Trophoblast cell (in vitro differentiated cells and primary cell): Measurements from ENCODE around the gene DMAC1.

ENCODE experiments used
- DNase-seq, 2 donors: peaks; one replicate each; pipeline ENCODE4 v3.0.0-alpha.2; 2016
- H2AFZ ChIP-seq: 2 replicates; pipeline ENCODE4 v1.6.1; 2013; ENCODE audit warnings: low read length, moderate library complexity, mild to moderate bottlenecking; ENCODE audit not compliant: insufficient read depth, poor library complexity
- H2AK5ac ChIP-seq: 2 replicates; pipeline ENCODE4 v1.6.1; 2013; ENCODE audit warnings: mild to moderate bottlenecking, low read length
- H2BK120ac ChIP-seq: 2 replicates; pipeline ENCODE4 v1.6.1; 2013; ENCODE audit warnings: low read length, mild to moderate bottlenecking, moderate library complexity; ENCODE audit not compliant: insufficient read depth, poor library complexity
- H2BK12ac ChIP-seq: 2 replicates; pipeline ENCODE4 v1.6.1; 2013; ENCODE audit warnings: mild to moderate bottlenecking, low read length, moderate library complexity
- H2BK5ac ChIP-seq: 2 replicates; pipeline ENCODE4 v1.6.1; 2013; ENCODE audit warnings: low read length, low read depth, moderate library complexity, mild to moderate bottlenecking; ENCODE audit not compliant: poor library complexity
- H3K14ac ChIP-seq: 2 replicates; pipeline ENCODE4 v1.6.1; 2013; ENCODE audit warnings: mild to moderate bottlenecking, low read length
- H3K18ac ChIP-seq: 2 replicates; pipeline ENCODE4 v1.6.1; 2013; ENCODE audit warnings: mild to moderate bottlenecking, low read length
- H3K23ac ChIP-seq: 2 replicates; pipeline ENCODE4 v1.6.1; 2013; ENCODE audit warnings: low read length
- H3K27ac ChIP-seq: 2 replicates; pipeline ENCODE4 v1.5.1; 2013; ENCODE audit warnings: low read depth, mild to moderate bottlenecking, inconsistent platforms, low read length, moderate library complexity
- H3K27me3 ChIP-seq: 2 replicates; pipeline ENCODE4 v1.6.1; 2013; ENCODE audit warnings: inconsistent platforms, mild to moderate bottlenecking, low read length, moderate library complexity; ENCODE audit not compliant: insufficient read depth
- H3K36me3 ChIP-seq, 2 experiments: 1 replicate in 1 of 2; 2 replicates in 1 of 2; pipeline ENCODE4 v1.6.1; 2013; ENCODE audit warnings: low read length in 2 of 2, mild to moderate bottlenecking in 2 of 2, moderate library complexity in 1 of 2; ENCODE audit not compliant: insufficient read depth in 2 of 2, control insufficient read depth in 1 of 2
- H3K4ac ChIP-seq: 2 replicates; pipeline ENCODE4 v1.6.1; 2013; ENCODE audit warnings: low read depth, mild to moderate bottlenecking, low read length, moderate library complexity
- H3K4me1 ChIP-seq, 2 experiments: 1 replicate in 1 of 2; 2 replicates in 1 of 2; pipeline ENCODE4 v1.6.1; 2013; ENCODE audit warnings: low read length in 2 of 2, mild to moderate bottlenecking in 2 of 2, moderate library complexity in 1 of 2; ENCODE audit not compliant: insufficient read depth in 2 of 2, control insufficient read depth in 1 of 2
- H3K4me2 ChIP-seq: 2 replicates; pipeline ENCODE4 v1.6.1; 2013; ENCODE audit warnings: inconsistent platforms, mild to moderate bottlenecking, low read length, moderate library complexity
- H3K4me3 ChIP-seq: 2 replicates; pipeline ENCODE4 v1.5.1; 2013; ENCODE audit warnings: mild to moderate bottlenecking, low read depth, low read length, inconsistent platforms
- H3K79me1 ChIP-seq: one replicate; pipeline ENCODE4 v1.6.1; 2013; ENCODE audit warnings: low read length
- H3K79me2 ChIP-seq: 2 replicates; pipeline ENCODE4 v1.6.1; 2013; ENCODE audit warnings: low read length, mild to moderate bottlenecking; ENCODE audit not compliant: control insufficient read depth, insufficient read depth, poor library complexity
- H3K9ac ChIP-seq: 2 replicates; pipeline ENCODE4 v1.6.1; 2013; ENCODE audit warnings: mild to moderate bottlenecking, low read length
- H3K9me3 ChIP-seq: 2 replicates; pipeline ENCODE4 v1.6.1; 2013; ENCODE audit warnings: low read depth, mild to moderate bottlenecking, control low read depth, inconsistent platforms, low read length; ENCODE audit not compliant: insufficient read depth
- H4K12ac ChIP-seq: 2 replicates; pipeline ENCODE4 v1.6.1; 2013; ENCODE audit warnings: low read depth, mild to moderate bottlenecking, low read length, moderate library complexity
- H4K8ac ChIP-seq: 2 replicates; pipeline ENCODE4 v1.6.1; 2013; ENCODE audit warnings: low read depth, mild to moderate bottlenecking, low read length, moderate library complexity
- H4K91ac ChIP-seq: one replicate; pipeline ENCODE4 v1.6.1; 2013; ENCODE audit warnings: low read depth, mild to moderate bottlenecking, low read length, moderate library complexity
- WGBS: extraction: QIAGEN DNeasy Blood & Tissue Kit; methylation state at CpG from one replicate; pipeline ENCODE4 v1.1.7; 2013; ENCODE audit warnings: missing lambda C conversion rate; ENCODE audit not compliant: insufficient read length, insufficient coverage; ENCODE audit errors: extremely low coverage; 5-methylcytosine and 5-hydroxymethylcytosine counted together

The DMAC1 gene

DNA sequence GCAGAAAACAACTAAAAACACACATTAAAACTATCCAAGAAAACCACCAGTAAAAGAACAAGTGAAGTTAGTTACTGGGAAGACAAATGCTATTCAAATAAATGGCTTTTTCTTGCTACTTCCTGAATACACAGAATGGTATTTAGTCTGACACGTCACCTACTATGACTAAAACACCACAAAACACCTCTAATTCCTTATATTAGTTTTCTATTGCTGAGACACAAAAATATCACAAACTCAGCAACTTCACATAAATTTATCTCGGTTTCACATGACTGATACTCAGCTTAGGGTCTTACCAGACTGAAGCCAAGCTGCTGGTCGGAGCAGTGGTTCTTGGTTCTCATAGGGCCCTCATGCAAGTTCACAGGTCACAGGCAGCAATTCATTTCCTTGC is 5.4 kb downstream of the DMAC1 start:
- H3K23ac ChIP-seq, result no peak overlapping the region
- no CpG with 5 or more reads among the region's 3 CpGs for WGBS
- no peak overlapping the region for H4K12ac ChIP-seq
- peaks cover 0 to 5% of the 10 kb centered on the region in 2 experiments for H3K4me1 ChIP-seq
- H2BK12ac ChIP-seq, result no peak overlapping the region
- no peak overlapping the region for H2AFZ ChIP-seq
- H2AK5ac ChIP-seq, result no peak overlapping the region
- H3K9ac ChIP-seq, result no peak overlapping the region
- no peak overlapping the region for H3K27ac ChIP-seq
- H4K8ac ChIP-seq, result no peak overlapping the region
- H3K27me3 ChIP-seq, result no peaks in the 10 kb centered on the region
- no peaks in the 10 kb centered on the region for H3K9me3 ChIP-seq
- H3K79me1 ChIP-seq, result peaks cover under 1% of the 10 kb centered on the region
- DNase-seq, result peak in 1 of 2 donors; percentile 38
- H3K4me3 ChIP-seq, result no peak overlapping the region
- H3K14ac ChIP-seq, result no peak overlapping the region
- no peak overlapping the region for H3K4me2 ChIP-seq
- H3K79me2 ChIP-seq, result no peaks in the 10 kb centered on the region
- H2BK120ac ChIP-seq, result no peak overlapping the region
- no peak overlapping the region for H3K4ac ChIP-seq
- H2BK5ac ChIP-seq, result no peak overlapping the region
- peaks cover 4 to 5% of the 10 kb centered on the region in 2 experiments for H3K36me3 ChIP-seq
- no peak overlapping the region for H3K18ac ChIP-seq
- H4K91ac ChIP-seq, result no peak overlapping the region

DNA sequence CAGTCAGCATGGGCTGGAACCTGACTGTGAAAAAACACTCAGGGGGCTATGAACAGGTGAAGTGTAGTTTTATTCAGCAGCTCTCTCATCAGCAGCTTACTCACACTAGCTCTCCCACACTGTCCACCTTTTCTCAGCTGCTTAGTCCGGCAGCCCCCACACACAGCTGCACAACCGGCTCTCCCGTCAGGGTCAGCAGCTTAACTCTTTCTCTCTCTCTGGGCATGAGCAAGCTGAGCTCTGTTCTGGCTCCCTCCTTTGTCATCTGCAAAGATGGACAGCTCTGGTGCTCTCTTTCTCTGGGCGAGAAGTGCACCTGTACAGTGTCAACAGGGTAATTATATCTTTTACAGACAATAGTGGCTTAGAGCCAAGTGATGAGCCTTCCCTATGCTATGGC is 8.2 kb downstream of the DMAC1 start:
- H3K14ac ChIP-seq, result no peak overlapping the region
- H3K79me1 ChIP-seq, result no peaks in the 10 kb centered on the region
- no peaks in the 10 kb centered on the region for H3K27me3 ChIP-seq
- H2BK12ac ChIP-seq, result no peak overlapping the region
- H3K4me1 ChIP-seq, result no peaks in the 10 kb centered on the region
- no peak overlapping the region for H3K4ac ChIP-seq
- no peak overlapping the region for H2AFZ ChIP-seq
- no peak overlapping the region for H4K12ac ChIP-seq
- H2BK5ac ChIP-seq, result no peak overlapping the region
- DNase-seq, result no peak
- H3K9ac ChIP-seq, result no peak overlapping the region
- H3K9me3 ChIP-seq, result no peaks in the 10 kb centered on the region
- H3K23ac ChIP-seq, result no peak overlapping the region
- no peak overlapping the region for H4K91ac ChIP-seq
- no peaks in the 10 kb centered on the region for H3K79me2 ChIP-seq
- H3K4me3 ChIP-seq, result no peak overlapping the region
- H3K18ac ChIP-seq, result no peak overlapping the region
- WGBS, result no CpG with 5 or more reads among the region's 4 CpGs
- H4K8ac ChIP-seq, result no peak overlapping the region
- H3K27ac ChIP-seq, result no peak overlapping the region
- H3K36me3 ChIP-seq, result peaks cover 4 to 10% of the 10 kb centered on the region in 2 experiments
- H3K4me2 ChIP-seq, result no peak overlapping the region
- no peak overlapping the region for H2AK5ac ChIP-seq
- H2BK120ac ChIP-seq, result no peak overlapping the region

GRCh38 chr9:7790819-7791182 is 8.8 kb downstream of the DMAC1 start:
- no peak overlapping the region for H3K9ac ChIP-seq
- H4K12ac ChIP-seq, result no peak overlapping the region
- H4K8ac ChIP-seq, result no peak overlapping the region
- no peaks in the 10 kb centered on the region for H3K27me3 ChIP-seq
- no peak overlapping the region for H2AK5ac ChIP-seq
- no peak overlapping the region for H3K4me3 ChIP-seq
- no peak for DNase-seq
- no peaks in the 10 kb centered on the region for H3K79me1 ChIP-seq
- H2AFZ ChIP-seq, result no peak overlapping the region
- no peak overlapping the region for H4K91ac ChIP-seq
- no peak overlapping the region for H2BK5ac ChIP-seq
- no peak overlapping the region for H2BK12ac ChIP-seq
- H3K79me2 ChIP-seq, result no peaks in the 10 kb centered on the region
- H3K4me2 ChIP-seq, result no peak overlapping the region
- no peak overlapping the region for H3K23ac ChIP-seq
- no peaks in the 10 kb centered on the region for H3K4me1 ChIP-seq
- H3K27ac ChIP-seq, result no peak overlapping the region
- WGBS, result no CpG with 5 or more reads among the region's 6 CpGs
- H3K4ac ChIP-seq, result no peak overlapping the region
- no peak overlapping the region for H3K14ac ChIP-seq
- H3K36me3 ChIP-seq, result peaks cover 4 to 10% of the 10 kb centered on the region in 2 experiments
- H3K9me3 ChIP-seq, result no peaks in the 10 kb centered on the region
- H3K18ac ChIP-seq, result no peak overlapping the region
- H2BK120ac ChIP-seq, result no peak overlapping the region

DNA sequence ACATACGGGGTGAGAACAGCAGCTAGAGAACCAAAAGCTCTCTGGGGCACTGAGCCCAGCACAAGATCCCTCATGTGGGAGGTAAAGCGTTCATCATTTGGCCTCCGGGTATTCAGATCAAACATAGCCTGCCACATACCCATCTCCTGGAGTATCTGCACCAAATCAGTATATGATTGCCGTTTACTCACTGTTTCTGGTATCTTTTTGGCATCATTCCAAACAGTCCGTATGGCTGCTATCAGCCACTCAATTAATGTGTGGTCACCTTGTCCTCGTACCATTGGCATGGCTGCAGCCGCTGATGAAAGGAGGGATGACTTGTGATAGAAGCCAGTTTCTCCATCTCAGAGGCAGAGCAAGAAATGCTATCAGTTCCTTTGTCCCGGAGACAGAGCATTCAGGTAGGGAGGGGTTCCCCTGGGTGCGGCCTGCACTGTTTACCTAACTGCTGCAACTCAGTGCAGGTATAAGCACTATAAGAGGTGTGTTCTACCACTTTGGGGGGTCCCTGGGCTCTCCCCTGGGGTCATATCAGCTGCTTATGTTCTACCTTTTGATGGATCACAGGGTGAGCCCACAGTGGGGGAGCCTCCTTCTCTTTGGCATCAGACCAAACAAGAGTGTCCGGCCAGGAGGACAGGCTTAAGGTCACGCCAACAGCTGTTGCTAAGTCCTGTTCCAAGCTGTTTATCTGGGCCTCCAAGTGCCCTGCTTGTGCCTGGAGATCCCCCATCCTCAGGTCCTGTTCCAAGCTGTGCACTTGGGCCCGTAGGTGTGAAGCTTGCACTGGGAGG is 9.4 kb downstream of the DMAC1 start:
- Histone ChIP-seq H3K14ac (no peak overlapping the region), H4K91ac (no peak overlapping the region), H4K8ac (no peak overlapping the region), H3K27me3 (no peaks in the 10 kb centered on the region), H2BK5ac (no peak overlapping the region), H2BK12ac (no peak overlapping the region), H2AFZ (no peak overlapping the region), H3K23ac (no peak overlapping the region), H3K9me3 (no peaks in the 10 kb centered on the region), H2AK5ac (no peak overlapping the region), H3K79me2 (no peaks in the 10 kb centered on the region), H3K4ac (no peak overlapping the region), H3K4me2 (no peak overlapping the region), H3K79me1 (no peaks in the 10 kb centered on the region), H3K9ac (no peak overlapping the region), H3K36me3 (peaks cover 0 to 10% of the 10 kb centered on the region in 2 experiments), H3K4me3 (no peak overlapping the region), H4K12ac (no peak overlapping the region), H2BK120ac (no peak overlapping the region), H3K18ac (no peak overlapping the region), H3K27ac (no peak overlapping the region), H3K4me1 (no peaks in the 10 kb centered on the region)
- peak; percentile 4 to 62 for DNase-seq
- WGBS, result no CpG with 5 or more reads among the region's 12 CpGs
